PFSK-1 (cell line): Measurements from ENCODE around the gene LYPD6.

Experiments used
- FOXP2 ChIP-seq: optimal IDR thresholded peaks from 2 replicates; pipeline ENCODE3; 2011; ENCODE audit warnings: borderline replicate concordance, control low read depth, inconsistent platforms; ENCODE audit not compliant: insufficient read depth; ENCODE audit errors: extremely low read length, extremely low read depth
- POLR2AphosphoS5 ChIP-seq: IDR thresholded peaks from 2 replicates; pipeline ENCODE4 v1.6.1; 2012; ENCODE audit warnings: low read depth, mild to moderate bottlenecking, control low read depth, low read length, moderate library complexity
- TAF1 ChIP-seq: IDR thresholded peaks from 2 replicates; pipeline ENCODE4 v1.6.1; 2012; ENCODE audit warnings: low read length, control low read depth, borderline replicate concordance; ENCODE audit not compliant: insufficient read depth
- TF ChIP-seq, protein P1 (sequence below), 2 experiments: IDR thresholded peaks; 2 replicates each; pipeline versions ENCODE4 v1.6.1 to v1.8.0; 2011 to 2012; ENCODE audit warnings: low read depth in 2 of 2, low read length in 2 of 2, control low read depth in 1 of 2, inconsistent platforms in 1 of 2, mild to moderate bottlenecking in 1 of 2, moderate library complexity in 1 of 2; ENCODE audit not compliant: insufficient read depth in 1 of 2

DNA sequence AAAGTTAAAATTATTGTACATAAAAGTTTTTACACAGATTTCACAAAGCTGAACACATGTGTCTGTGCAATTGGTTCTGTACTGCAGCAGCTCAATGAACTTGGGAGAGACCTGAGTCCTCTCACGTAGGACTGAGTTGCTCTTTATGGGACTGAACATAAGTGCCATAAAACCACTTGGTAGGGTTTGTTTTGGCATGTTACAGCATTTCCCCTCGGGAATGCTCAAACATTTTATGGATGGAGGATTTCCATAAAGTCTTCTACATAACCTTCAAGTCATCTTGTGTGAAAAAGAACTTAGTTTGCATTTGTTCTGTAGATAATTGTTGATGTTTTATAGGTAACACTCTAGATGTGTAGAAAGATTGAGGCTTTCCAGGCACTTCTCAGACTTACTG, 15.9 kb downstream of the LYPD6 start:
- TF ChIP-seq TAF1, result no peak
- TF ChIP-seq POLR2AphosphoS5, result no peak
- TF ChIP-seq, protein P1, sequence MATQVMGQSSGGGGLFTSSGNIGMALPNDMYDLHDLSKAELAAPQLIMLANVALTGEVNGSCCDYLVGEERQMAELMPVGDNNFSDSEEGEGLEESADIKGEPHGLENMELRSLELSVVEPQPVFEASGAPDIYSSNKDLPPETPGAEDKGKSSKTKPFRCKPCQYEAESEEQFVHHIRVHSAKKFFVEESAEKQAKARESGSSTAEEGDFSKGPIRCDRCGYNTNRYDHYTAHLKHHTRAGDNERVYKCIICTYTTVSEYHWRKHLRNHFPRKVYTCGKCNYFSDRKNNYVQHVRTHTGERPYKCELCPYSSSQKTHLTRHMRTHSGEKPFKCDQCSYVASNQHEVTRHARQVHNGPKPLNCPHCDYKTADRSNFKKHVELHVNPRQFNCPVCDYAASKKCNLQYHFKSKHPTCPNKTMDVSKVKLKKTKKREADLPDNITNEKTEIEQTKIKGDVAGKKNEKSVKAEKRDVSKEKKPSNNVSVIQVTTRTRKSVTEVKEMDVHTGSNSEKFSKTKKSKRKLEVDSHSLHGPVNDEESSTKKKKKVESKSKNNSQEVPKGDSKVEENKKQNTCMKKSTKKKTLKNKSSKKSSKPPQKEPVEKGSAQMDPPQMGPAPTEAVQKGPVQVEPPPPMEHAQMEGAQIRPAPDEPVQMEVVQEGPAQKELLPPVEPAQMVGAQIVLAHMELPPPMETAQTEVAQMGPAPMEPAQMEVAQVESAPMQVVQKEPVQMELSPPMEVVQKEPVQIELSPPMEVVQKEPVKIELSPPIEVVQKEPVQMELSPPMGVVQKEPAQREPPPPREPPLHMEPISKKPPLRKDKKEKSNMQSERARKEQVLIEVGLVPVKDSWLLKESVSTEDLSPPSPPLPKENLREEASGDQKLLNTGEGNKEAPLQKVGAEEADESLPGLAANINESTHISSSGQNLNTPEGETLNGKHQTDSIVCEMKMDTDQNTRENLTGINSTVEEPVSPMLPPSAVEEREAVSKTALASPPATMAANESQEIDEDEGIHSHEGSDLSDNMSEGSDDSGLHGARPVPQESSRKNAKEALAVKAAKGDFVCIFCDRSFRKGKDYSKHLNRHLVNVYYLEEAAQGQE (IDR thresholded peaks at IDR 0.05; ENCODE audit: insufficient read depth in 1 of 2, low read depth in 2 of 2, low read length in 2 of 2), result no peak
- TF ChIP-seq FOXP2, result no peak
